Fibroblast of skin of left quadriceps (primary cell): ENCODE data around the gene GPANK1.

ENCODE experiments used
- DNase-seq, 2 experiments: peaks; one replicate each; pipeline ENCODE4 v3.0.0-alpha.2; 2013; ENCODE audit warnings: low read depth in 2 of 2

The GPANK1 gene

DNA sequence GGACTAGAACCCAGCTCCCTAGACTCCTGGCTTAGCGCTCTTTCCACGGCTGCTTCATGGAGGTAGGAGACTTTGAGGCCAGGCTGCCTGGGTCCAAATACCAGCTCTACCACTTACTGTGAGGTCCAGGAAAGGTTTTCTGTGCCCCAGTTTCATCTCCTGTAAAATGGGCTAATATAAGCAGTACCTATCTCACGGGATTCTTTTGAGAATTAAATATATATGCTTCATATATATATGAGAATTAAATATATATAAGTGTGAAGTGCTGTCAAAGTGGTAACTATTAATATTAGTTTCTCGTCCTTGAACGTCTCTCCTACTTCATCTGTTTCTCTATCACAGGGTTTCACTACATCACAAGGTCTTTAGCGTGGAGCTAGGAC, 26.3 kb upstream of the GPANK1 start:
- DNase-seq = no peak

DNA sequence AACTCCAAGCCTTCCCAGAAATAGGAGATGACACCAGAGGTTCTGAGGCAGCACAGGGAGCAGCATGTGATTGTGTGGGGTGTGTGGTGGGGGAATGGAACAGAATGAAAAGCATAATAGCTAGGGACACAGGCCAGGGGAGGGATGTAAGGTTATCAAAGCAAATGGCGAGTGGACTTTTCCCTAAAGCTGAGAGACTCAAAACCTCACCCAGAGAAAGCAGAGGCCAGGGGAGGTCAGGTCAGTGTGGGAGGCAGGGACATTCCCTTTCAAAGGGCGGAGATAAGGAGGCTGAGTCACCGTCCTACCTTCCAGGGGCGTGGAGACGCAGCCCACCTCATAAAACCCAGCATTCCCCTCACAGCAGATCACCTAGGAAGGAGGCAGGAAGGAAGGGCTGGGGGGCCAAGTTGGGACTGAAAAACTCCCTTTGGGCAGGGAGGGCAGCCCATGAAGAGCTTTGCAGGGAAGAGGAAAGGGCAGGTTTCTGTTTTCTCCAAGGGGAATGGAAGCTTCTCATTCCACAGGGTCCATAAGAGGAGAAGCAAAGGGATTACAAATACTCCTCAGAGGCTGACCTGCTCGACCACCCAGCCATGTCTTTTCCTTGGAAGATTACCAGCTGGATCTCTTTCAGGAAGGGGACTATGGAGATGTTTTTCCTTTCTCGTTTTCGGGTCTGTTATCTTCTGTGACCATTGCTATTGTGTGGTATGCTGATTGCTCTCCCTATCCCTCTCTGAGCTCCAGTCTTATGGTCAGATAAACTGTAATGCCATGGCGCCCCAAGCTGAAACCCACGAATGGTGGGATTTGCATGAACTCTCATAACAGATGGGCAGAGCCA, 25.7 kb upstream of the GPANK1 start:
- DNase-seq = no peak

DNA sequence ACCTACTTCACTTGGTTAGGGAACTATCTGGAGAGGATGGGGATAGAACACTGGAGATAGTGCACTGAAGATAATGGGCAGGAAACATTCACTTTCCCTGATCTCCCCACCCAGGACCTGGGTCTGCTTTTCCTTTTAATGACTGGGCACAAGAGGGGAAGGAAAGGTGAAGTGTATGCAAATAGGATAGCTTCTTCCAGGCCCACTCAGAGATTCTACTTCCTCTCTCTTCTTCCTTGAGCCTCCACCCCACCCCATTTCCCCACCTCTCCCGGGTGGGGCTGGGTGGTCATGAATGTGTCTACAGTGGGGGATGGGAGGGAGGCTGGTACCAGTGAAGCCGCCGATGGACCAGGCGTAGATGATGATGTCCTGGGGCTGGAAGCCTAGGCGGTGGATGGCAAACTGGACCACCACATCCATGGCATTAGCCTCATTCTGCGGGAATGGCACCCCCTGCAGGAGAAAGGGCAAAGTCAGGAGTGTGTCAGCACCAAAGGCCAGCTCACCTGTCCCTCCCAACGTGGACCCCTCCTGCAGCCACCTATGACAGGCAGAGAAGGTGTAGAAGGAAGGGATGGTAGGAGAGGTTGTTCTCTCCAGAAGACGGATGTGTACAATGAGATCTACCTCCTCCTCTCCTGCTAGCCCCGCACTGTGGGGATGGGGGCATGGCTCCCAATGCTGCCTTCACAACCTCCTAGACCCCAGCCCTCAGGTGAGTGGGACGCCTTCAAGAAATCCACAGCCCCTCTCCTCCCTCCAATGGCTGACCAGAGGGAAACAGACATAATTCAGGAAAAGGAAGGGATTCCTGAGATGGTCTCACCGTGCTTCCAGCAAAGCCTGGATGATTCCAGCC, 24.7 kb upstream of the GPANK1 start:
- no peak for DNase-seq

DNA sequence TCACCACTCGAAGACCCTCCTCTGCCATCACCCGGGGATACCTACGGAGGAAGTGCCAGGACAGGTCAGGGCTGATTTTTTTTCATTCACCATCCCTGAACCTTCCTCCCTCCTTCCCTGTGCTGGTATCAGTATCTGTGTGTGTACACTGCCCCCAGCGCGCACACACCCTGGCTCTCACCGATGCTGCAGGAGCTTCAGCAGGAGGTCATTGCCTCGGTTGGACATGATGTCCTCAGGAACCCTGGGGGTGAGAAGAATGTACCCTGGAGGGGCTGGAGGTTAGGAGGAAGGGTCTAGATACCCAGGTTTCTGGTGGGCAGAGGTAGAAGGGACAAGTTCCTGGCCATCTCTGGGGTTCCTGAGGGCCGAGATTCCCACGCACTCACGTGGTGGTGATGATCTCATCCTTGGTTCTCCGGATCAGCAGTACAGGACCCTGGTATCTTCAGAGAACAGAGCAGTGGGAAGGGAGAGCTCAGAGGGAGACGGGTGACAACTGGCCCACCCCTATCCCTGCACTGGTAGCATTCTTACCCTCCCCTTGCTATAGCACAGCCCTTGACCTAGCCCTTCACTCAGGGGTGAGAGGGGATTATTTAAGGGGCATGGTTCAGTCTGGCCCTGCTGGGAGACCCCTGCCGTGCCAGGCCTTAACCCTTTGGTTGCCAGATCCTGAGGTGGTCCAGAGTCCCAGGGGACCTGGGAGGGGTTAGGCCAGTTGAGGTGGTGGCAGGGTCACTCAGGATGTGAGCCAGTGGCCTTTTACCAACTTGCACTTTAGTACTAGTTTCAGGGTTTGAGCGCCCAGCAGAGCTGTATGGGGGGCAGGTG, 23.3 kb upstream of the GPANK1 start:
- no peak for DNase-seq

DNA sequence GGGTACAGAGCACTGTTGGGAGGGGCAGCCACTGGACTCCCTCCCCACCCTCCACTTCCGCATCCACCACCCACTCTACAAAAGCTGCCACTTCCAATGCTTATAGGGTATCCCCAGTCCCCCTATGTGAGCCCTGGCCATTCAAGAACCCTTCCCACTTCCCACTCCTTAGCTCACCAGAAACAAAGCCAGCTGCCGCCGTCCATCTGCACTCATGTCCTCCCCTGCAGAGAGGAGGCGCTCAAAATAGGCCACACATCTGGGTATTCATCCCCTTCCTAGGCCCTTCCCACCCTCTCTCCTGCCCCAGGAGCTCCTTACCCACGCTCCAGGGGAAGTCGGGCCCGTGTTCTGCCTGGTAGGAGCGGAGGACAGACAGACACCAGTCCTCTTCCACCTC, 22.5 kb upstream of the GPANK1 start:
- DNase-seq = no peak

DNA sequence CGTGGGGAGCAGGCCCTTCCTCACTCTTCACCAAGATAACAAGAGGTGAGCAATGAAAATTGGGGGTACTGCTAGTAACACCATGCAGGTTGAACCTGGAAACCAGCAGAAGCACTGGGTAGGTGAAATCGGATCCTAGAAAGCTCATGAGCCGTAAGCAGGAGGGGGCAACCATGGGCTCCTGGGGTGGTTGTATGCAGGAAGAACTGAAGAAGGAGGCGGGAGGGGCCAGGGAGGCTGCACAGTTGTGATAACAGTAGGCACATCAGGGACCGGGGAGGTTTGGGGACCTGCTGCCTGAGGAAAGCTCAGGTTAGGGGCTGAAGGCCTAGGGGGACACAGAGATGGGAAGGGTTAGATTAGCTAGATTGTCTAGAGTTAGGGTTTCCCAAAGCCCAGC, 21.7 kb upstream of the GPANK1 start:
- DNase-seq = no peak

DNA sequence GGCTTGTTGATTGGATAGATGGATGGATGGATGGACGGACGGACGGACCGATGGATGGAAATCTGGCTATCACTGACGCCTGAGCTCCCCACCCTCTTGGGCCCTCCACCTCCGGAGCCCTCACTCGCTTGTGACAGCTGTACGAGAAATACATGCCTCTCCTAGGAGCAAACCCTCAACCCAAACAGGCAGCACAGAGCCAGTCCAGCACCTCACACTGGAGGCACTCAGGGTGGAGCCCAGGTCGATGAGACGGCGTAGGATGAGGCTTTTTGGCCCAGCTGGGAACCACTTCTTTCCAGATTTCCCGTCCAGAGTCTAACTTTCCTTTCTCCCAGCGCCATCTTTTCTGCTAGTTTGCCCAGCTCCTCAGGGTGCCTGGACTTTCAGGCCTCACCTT, 18.8 kb upstream of the GPANK1 start:
- DNase-seq = no peak

DNA sequence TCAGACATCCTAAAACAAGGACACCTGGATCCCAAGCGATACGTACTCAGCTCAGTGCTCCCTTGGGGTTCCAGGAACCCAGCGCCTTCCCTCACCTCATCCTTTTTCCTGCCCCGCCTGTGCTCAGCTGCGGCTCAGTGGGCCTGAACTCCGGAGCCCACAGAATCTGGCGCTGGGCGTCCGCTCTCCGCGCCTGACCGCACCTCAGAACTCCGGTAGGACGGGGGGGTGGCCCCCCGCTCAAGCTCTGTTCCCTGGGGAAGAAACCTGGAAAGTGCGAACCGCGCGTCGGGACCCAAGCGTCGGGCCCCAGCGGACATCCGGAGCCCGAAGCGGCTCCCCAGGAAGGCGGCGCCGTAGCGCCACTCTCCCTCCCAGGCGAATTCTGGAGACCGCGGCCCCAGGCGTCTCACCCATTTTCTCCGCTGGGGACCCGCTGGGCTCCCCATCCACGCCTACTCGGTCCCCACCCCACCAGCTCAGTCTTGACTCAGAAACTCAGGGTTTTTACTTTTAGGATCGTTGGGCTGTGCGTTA, 16.4 kb upstream of the GPANK1 start:
- no peak for DNase-seq

DNA sequence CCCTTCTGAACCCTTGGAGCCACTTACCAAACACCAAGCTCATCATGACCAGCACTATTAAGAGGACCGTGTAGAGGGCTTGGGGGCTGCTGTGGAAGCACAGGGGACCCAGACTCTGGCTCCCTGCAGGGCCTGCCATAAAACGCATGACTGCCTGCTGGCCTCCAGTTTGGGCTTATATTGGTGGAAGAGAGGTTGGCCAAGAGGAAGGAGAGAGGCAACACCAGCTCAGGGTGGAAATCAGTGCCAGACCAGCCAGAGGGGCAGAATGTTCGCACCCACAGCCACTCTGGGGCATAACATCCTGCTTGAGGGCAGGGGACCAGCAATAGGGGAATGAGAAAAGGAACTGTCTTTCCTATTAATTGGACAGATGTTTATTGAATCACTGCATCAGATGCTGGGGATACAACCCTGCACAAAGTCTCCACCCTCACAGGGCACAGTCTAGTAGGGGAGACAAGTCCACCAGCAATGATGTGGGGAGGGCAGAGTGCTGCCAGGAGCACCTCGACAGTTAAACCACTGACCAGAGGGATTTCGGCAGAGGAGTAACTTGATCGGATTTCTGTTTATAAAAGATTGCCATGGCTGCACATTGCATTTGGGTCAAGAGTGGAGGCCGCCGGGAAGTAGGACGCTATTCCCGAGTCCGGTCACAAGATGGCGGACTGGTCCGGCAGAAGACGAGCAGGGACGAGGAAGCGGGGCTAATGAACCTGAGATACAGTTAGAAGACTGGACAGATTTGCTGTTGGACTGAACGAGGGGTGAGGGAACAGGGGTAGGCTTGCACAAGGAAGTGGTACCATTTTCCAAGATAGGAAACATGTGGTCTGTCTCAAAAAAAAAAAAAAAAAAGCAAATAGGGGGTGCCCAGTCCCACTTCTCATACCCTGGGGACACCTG, 15.7 kb upstream of the GPANK1 start, which contains the start of gene LY6G5C:
LY6G5C (minus strand) TSS at position 842 of the 909 bp plus-strand sequence; CDS start at position 148, 694 bp downstream.
- DNase-seq = peak; percentile 61 to 62

DNA sequence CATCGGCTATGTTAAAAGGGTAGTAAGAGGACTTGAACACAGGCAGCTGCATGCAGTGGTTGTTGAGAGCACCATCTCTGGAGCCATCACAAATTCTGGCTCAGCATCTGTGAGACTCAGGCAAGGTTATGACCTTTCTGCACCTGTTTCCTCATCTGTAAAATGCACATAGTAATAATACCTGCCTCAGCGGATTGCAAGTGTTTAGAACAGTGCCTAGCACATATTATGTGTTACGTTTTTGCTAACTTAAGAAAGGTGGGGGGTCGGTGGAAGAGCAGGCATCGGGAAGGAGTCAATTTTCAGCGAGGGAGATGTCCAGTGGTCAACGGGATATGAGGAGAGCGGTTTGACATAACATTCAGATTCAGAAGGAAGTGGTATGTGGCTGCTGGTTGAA, 13.2 kb upstream of the GPANK1 start:
- no peak for DNase-seq

DNA sequence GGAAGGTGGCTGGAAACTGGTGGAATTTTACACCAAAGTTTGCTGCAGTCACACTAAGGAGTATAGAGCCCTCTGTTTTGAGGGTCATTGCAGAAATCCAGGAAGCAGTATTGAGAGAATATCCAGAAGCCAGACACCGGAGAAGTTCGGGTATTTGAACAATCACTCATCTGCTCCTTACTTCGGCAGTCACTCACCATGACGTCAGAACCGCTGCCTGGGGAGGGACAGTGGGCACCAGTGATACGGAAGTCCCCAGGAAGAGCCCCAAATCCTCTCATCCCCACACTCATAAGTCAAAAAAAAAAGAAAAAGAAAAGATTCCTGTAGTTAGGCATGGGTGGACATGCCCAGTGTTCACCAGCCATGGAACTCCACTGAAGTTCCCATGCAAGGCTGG, 12.1 kb upstream of the GPANK1 start:
- DNase-seq = no peak

DNA sequence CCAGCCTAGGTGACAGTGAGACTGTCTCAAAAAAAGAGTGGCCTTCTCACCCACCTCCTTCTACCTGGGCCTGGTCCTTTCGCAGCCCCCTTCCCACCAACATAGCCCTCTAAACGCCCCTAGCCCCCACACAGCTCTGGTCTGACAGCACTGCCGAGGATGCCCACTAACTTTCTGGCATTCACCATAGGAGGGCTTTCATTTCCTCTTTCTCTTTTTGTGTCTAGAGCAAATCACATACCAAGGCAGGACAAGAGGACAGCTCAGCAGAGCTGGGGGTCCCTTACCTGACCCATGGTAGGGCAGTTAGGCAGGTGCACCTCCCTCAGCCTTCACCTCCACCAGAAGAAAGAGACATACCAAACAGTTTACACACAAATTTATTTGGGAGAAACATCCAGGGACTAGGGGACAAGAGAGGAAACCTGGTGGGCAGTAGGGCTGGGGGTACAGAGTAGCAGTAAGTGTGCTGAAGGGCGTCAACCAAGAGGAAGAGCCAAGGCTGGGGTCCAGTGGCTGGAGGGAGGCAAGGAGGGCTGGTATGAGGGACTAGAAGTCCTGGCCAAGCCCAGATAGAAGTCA, 11.6 kb upstream of the GPANK1 start:
- no peak for DNase-seq

DNA sequence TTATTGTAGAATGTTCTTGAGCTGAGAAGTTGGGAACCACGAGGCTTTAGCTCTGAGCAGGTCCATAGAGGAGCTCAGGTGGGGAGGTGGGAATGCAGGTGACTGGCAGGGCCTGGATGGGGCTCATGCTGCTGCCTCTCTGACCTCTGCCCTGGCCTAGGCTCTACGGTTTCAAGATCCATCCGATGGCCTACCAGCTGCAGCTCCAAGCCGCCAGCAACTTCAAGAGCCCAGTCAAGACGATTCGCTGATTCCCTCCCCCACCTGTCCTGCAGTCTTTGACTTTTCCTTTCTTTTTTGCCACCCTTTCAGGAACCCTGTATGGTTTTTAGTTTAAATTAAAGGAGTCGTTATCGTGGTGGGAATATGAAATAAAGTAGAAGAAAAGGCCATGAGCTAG, 4.9 kb upstream of the GPANK1 start, which contains the start of gene LY6G5B:
LY6G5B (plus strand) TSS at position 301 of the 400 bp plus-strand sequence. CDS start 975 bp downstream, outside the sequence.
- no peak for DNase-seq

DNA sequence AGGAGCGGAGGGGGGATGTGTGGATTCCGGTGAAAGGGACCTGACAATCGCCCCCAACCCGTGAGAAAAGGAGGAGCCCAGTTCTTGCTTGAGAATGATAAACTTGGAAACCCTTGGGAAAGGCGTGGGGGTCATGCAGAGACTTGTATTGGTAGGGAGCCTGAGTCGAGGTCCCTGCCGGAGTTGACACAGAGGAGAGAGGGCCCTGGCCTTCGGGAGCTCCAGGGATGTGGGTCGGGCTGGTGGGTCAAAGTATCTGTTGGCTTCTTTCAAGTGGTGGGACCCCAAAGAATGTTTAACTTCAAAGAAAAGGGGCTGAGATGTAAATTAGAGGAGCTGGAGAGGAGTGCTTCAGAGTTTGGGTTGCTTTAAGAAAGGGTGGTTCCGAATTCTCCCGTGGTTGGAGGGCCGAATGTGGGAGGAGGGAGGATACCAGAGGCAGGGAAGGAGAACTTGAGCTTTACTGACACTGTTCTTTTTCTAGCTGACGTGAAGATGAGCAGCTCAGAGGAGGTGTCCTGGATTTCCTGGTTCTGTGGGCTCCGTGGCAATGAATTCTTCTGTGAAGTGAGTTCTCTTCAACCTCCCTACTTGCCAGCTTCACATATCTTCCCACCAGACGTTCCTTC, 1.7 kb upstream of the GPANK1 start:
- no peak for DNase-seq

DNA sequence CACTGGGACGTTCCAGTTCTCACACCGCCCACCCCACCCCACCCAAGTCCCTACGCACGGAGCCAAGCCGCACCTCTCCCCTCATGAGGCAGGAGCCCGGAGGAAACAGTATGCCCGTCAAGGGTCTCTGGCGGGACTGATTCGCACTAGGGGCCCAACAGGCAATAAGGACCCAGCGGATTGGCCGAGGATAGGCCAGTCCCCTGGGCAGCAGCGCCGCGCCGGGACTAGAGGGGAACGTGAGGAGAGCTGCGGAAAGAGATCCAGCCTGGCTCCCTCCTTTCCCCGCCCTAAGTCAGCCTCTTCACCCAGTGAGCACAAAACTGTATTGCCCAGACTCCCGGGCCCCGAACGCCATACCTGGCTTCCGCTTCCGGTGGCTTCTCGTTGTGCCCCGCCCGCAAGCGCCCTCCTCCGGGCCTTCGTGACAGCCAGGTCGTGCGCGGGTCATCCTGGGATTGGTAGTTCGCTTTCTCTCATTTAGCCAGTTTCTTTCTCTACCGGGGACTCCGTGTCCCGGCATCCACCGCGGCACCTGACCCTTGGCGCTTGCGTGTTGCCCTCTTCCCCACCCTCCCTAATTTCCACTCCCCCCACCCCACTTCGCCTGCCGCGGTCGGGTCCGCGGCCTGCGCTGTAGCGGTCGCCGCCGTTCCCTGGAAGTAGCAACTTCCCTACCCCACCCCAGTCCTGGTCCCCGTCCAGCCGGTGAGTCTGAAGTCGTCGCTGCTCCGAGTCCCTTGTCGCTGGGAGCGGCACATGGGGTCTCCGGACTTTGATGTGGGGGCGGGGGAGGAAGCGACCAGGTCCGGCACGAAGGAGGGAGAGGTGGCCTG, 922 bp upstream of the GPANK1 start, which contains the start of gene CSNK2B:
CSNK2B (plus strand) TSS at position 580 of the 836 bp plus-strand sequence. CDS start 752 bp downstream, outside the sequence.
- DNase-seq = peak; percentile 93 to 94

DNA sequence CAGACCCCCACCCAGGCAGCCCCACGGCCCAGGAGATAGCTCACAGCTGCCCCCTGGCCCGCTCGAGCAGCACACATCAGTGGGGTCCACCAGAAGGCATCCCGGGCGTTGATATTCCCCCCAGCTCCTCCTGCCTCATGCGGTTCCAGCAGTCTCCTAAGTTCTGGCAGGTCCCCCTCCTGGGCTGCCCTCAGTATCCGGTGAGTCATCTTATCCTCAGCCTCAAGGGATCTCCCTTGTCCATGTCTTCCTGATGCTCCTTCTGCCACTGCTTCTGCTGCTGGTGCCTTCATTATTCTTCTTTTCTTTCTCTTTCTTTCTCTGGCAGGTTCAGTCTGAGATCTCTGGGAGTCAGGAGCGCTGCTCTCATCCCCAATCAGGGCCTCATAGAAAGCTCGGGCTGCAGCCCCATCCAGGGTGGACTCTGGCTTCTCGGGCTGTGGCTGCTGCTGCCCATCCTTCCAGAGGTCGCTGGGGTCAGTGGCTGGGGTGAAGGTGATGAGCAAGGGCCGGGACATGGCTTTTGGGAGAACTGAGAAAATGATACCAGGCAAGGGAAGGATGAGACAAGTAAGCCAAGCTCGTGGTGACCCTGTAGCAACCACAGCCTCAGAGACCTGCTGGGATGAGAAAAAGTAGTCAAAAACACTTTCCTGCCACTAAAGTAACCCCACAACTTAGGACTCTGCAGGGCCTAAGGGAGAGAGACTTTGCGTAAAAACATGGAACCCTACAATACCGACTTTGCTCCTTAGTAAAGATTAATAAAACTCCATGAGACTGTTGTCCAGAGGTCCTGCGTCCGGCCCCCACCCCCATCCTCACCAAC, 622 bp downstream of the GPANK1 start:
- no peak for DNase-seq

DNA sequence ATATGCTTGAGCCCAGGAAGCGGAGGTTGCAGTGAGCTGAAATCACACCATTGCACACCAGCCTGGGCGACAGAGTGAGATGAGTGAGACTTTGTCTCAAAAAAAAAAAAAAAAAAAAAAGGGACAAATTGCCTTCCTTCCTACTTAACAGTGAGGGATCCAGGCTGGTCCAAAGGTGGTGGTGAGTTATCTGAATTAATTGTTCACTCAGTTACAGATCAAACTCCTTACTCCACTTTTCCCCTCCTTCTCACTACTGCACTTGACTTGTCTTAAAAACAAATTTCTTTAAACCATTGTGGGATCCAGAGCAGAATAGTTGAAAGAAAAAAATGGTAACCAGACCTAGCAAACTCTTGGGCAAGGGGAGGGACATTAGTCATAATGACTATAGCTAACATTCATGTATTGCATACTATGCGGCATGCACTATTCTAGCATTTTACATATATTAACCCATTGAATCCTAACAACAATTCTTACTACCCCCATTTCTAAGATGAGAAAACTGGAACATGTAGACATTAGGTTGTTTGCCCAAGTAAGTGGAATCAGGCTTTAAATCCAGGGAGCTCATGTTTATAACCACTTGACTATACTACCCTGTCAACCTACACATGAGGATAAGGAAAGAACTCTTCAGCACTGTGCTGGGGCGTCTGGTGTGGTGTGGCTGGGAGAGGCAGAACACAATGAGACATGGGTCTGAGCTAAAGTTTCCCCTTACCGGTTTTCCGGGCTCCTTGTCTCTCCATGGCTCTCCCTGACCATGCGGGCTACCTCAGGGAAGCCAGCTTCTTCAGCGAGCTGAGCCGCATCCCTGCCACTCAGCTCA, 1.5 kb downstream of the GPANK1 start:
- no peak for DNase-seq
